ENCODE results near the gene TNFSF13B. TPM values are rescaled to one million over a fixed set of nuclear protein-coding genes. Genes with fewer than 3 reads are reported as not detected.
A peak's percentile ranks its signal among the peaks of the same experiment; 100 is the strongest.

TNFSF13B gene
- total and polyA plus RNA-seq, 10 of the 15 experiments (the other 5 are each of a cell fraction or from before 2014, with no cell fraction given), result 11.0 to 64.2 (median 17.0) TPM

DNA sequence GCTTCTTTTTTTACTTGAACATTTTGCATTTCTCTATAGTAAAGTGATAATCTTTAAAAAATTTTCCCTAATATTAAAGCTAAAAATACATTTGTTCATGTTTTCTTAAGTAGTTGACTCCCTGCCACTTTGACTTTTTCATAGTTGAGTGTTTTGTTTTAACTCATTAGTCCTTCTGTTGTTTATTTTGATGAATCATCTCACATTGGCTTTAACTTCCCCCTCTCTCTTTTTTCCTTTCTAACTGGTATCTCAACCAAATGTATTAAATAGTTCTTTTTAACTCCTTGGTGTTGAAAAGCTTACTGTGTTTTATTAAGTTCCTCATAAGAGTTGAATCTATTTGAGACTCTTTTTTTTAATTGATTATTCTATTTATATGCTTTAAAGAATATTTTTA lies 2.8 kb downstream of the TNFSF13B start:
- ATAC-seq (no peak), FAIRE-seq (no peak), DNase-seq (ENCODE audit: low read depth, low spot score) (no peak)
- no peaks in the 10 kb centered on the region for H3K36me3 ChIP-seq (ENCODE audit: control insufficient read depth in 2 of 2, insufficient read depth in 2 of 2, low read length in 1 of 2)
- H4K20me1 ChIP-seq (ENCODE audit: control insufficient read depth, insufficient read depth), result no peaks in the 10 kb centered on the region
- no peak overlapping the region for H3K9ac ChIP-seq (ENCODE audit: control insufficient read depth, insufficient read depth, low read length)
- intact Hi-C loops (cut with micrococcal nuclease; ENCODE audit: unreplicated experiment), result no loop called here
- ChIA-PET CTCF (interaction anchor here (1.1 to 1.5 kb wide), 4 partner anchors 12 to 57 kb away, joined by 3 to 4 read pairs (median 3); partner anchors contain the start of gene LIG4), SMC1A (ENCODE audit: uncharacterized antibody, unreplicated experiment) (interaction anchor here (0.9 to 1.8 kb wide), 6 partner anchors 9 to 235 kb away, joined by 3 to 5 read pairs (median 3); no protein-coding TSS in a partner anchor), RAD21 (ENCODE audit: unreplicated experiment) (interaction anchor here (0.7 to 1.4 kb wide), 3 partner anchors 10 to 48 kb away, joined by 3 to 5 read pairs (median 3); no protein-coding TSS in a partner anchor), POLR2A (no interaction called here)
- BruUV-seq (replicated peaks), result no TSS peak
- no peak overlapping the region; the same call in 1 of the 2 replicates for H2AFZ ChIP-seq (ENCODE audit: control insufficient read depth, low read depth, low read length)
- 0 out of 2 replicates have a peak overlapping the region, but pooled peaks have one; percentile 50 for H3K4me2 ChIP-seq (ENCODE audit: control insufficient read depth, insufficient read depth)
- H3K27ac ChIP-seq (ENCODE audit: control insufficient read depth, insufficient read depth), result peak overlapping the region; percentile 43; the same call in 1 of the 2 replicates
- H3K4me1 ChIP-seq (ENCODE audit: control insufficient read depth, insufficient read depth, low read length), result peaks cover 7% of the 10 kb centered on the region; the same call in 1 of the 2 replicates
- H3K9me3 ChIP-seq (replicated peaks; ENCODE audit: control insufficient read depth, insufficient read depth, low read length), result no peaks in the 10 kb centered on the region
- H3K79me2 ChIP-seq (ENCODE audit: control insufficient read depth, insufficient read depth, low read length), result peaks cover 1% of the 10 kb centered on the region
- in situ Hi-C loops (cut with MboI), result no loop called here
- no peaks in the 10 kb centered on the region for H3K27me3 ChIP-seq (replicated peaks in 1 of 2; ENCODE audit: control insufficient read depth in 2 of 2, insufficient read depth in 2 of 2, low read length in 1 of 2)
- no peak overlapping the region for H3K4me3 ChIP-seq
- TF ChIP-seq SUPT20H (IDR thresholded peaks at IDR 0.05; ENCODE audit: borderline replicate concordance, control insufficient read depth, low read depth, low read length), result no peak
- TF ChIP-seq NBN (IDR thresholded peaks at IDR 0.05), result no peak
- TF ChIP-seq, protein P1, sequence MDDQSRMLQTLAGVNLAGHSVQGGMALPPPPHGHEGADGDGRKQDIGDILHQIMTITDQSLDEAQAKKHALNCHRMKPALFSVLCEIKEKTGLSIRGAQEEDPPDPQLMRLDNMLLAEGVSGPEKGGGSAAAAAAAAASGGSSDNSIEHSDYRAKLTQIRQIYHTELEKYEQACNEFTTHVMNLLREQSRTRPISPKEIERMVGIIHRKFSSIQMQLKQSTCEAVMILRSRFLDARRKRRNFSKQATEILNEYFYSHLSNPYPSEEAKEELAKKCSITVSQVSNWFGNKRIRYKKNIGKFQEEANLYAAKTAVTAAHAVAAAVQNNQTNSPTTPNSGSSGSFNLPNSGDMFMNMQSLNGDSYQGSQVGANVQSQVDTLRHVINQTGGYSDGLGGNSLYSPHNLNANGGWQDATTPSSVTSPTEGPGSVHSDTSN (IDR thresholded peaks at IDR 0.05; ENCODE audit: insufficient replicate concordance, low read depth, low read length), result no peak
- TF ChIP-seq SP1 (IDR thresholded peaks at IDR 0.05; ENCODE audit: low read depth, low read length), result no peak
- TF ChIP-seq MXI1 (IDR thresholded peaks at IDR 0.05; ENCODE audit: low read depth, low read length), result no peak
- TF ChIP-seq FOXM1 (IDR thresholded peaks at IDR 0.05; ENCODE audit: low read depth, low read length), result no peak
- TF ChIP-seq, protein P2, sequence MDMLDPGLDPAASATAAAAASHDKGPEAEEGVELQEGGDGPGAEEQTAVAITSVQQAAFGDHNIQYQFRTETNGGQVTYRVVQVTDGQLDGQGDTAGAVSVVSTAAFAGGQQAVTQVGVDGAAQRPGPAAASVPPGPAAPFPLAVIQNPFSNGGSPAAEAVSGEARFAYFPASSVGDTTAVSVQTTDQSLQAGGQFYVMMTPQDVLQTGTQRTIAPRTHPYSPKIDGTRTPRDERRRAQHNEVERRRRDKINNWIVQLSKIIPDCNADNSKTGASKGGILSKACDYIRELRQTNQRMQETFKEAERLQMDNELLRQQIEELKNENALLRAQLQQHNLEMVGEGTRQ (IDR thresholded peaks at IDR 0.05; ENCODE audit: borderline replicate concordance, low read depth, low read length), result no peak
- TF ChIP-seq FOS (IDR thresholded peaks at IDR 0.05; ENCODE audit: borderline replicate concordance, extremely low read depth, insufficient read length), result no peak
- TF ChIP-seq, protein P3, sequence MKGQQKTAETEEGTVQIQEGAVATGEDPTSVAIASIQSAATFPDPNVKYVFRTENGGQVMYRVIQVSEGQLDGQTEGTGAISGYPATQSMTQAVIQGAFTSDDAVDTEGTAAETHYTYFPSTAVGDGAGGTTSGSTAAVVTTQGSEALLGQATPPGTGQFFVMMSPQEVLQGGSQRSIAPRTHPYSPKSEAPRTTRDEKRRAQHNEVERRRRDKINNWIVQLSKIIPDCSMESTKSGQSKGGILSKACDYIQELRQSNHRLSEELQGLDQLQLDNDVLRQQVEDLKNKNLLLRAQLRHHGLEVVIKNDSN (IDR thresholded peaks at IDR 0.05; ENCODE audit: borderline replicate concordance, extremely low read length, insufficient read depth, low read depth, low read length), result no peak
- no peak for TF ChIP-seq EZH2 (IDR thresholded peaks at IDR 0.05; ENCODE audit: borderline replicate concordance, control insufficient read depth, low read depth, low read length)
- no peak for TF ChIP-seq RB1 (IDR thresholded peaks at IDR 0.05; ENCODE audit: borderline replicate concordance)
- no peak for TF ChIP-seq HDAC2 (IDR thresholded peaks at IDR 0.05)
- TF ChIP-seq CREM (IDR thresholded peaks at IDR 0.05; ENCODE audit: low read depth), result no peak
- no peak for TF ChIP-seq HDAC6 (IDR thresholded peaks at IDR 0.05; ENCODE audit: unreplicated experiment)
- TF ChIP-seq, protein P4, sequence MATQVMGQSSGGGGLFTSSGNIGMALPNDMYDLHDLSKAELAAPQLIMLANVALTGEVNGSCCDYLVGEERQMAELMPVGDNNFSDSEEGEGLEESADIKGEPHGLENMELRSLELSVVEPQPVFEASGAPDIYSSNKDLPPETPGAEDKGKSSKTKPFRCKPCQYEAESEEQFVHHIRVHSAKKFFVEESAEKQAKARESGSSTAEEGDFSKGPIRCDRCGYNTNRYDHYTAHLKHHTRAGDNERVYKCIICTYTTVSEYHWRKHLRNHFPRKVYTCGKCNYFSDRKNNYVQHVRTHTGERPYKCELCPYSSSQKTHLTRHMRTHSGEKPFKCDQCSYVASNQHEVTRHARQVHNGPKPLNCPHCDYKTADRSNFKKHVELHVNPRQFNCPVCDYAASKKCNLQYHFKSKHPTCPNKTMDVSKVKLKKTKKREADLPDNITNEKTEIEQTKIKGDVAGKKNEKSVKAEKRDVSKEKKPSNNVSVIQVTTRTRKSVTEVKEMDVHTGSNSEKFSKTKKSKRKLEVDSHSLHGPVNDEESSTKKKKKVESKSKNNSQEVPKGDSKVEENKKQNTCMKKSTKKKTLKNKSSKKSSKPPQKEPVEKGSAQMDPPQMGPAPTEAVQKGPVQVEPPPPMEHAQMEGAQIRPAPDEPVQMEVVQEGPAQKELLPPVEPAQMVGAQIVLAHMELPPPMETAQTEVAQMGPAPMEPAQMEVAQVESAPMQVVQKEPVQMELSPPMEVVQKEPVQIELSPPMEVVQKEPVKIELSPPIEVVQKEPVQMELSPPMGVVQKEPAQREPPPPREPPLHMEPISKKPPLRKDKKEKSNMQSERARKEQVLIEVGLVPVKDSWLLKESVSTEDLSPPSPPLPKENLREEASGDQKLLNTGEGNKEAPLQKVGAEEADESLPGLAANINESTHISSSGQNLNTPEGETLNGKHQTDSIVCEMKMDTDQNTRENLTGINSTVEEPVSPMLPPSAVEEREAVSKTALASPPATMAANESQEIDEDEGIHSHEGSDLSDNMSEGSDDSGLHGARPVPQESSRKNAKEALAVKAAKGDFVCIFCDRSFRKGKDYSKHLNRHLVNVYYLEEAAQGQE (IDR thresholded peaks at IDR 0.05; ENCODE audit: low read depth, low read length), result no peak
- no peak for TF ChIP-seq BHLHE40 (IDR thresholded peaks at IDR 0.05; ENCODE audit: borderline replicate concordance in 1 of 2, low read depth in 2 of 2, low read length in 1 of 2)
- no peak for TF ChIP-seq POU2F2 (IDR thresholded peaks at IDR 0.05; ENCODE audit: borderline replicate concordance, low read depth, low read length)

All from GM12878 (cell line).